Suprapubic skin (tissue), 4 donors: Measurements from ENCODE around the gene PRKCE. TPM values are rescaled to one million over a fixed set of nuclear protein-coding genes. Genes with fewer than 3 reads are reported as not detected.
"Not testable (repeated sequence)": the region's sequence is repeated elsewhere in the genome, so short reads cannot be mapped to it uniquely, and the experiment has no call there.

Source experiments
- DNase-seq, 2 donors: peaks; one replicate each; pipeline ENCODE4 v3.0.0-alpha.2; 2019; ENCODE audit warnings: low spot score in 2 of 2
- H3K27ac ChIP-seq: fragments of 200-600 bp; sonication (generic); one replicate; pipeline ENCODE4 v1.5.1; 2019
- H3K27me3 ChIP-seq: fragments of 200-600 bp; sonication (generic); one replicate; pipeline ENCODE4 v1.5.1; 2019
- H3K36me3 ChIP-seq: fragments of 200-600 bp; sonication (generic); one replicate; pipeline ENCODE4 v1.5.1; 2019
- H3K4me1 ChIP-seq: fragments of 200-600 bp; sonication (generic); one replicate; pipeline ENCODE4 v1.5.1; 2019
- H3K4me3 ChIP-seq: fragments of 200-600 bp; sonication (generic); one replicate; pipeline ENCODE4 v1.5.1; 2019; ENCODE audit warnings: mild to moderate bottlenecking
- H3K9me3 ChIP-seq: fragments of 200-600 bp; sonication (generic); one replicate; pipeline ENCODE4 v1.5.1; 2019
- CTCF ChIP-seq, 2 donors: fragments of 200-600 bp in 1 of 2; fragments of 450-650 bp in 1 of 2; sonication (generic) in 1 of 2; IDR thresholded peaks; one replicate each; pipeline ENCODE4 v1.5.1; 2016 to 2019; ENCODE audit warnings: antibody characterized with exemption in 2 of 2, mild to moderate bottlenecking in 1 of 2, moderate library complexity in 1 of 2
- EP300 ChIP-seq: sonication (generic); formaldehyde crosslinking; IDR thresholded peaks from one replicate; pipeline ENCODE4 v1.6.1; 2017; ENCODE audit warnings: antibody characterized with exemption
- POLR2A ChIP-seq, 2 donors: fragments of 450-650 bp; IDR thresholded peaks; one replicate each; pipeline ENCODE4 v1.6.1; 2017; ENCODE audit warnings: antibody characterized with exemption in 2 of 2, mild to moderate bottlenecking in 2 of 2, moderate library complexity in 2 of 2
- POLR2AphosphoS5 ChIP-seq, 3 donors: sonication (generic); formaldehyde crosslinking; IDR thresholded peaks; one replicate each; pipeline ENCODE4 v1.6.1; 2017; ENCODE audit warnings: antibody characterized with exemption in 3 of 3
- WGBS: methylation state at CpG from one replicate; pipeline ENCODE4 v1.1.5; 2018; 5-methylcytosine and 5-hydroxymethylcytosine counted together
- total RNA-seq, 4 donors: library from RNA; depleted of rRNA; stranded (reverse); fragments of >200 nt; gene quantifications; one replicate each; pipeline ENCODE4 v1.1.0, GENCODE V29; 2016

The PRKCE gene
- total RNA-seq, 4 donors from 2014 or later: 7.9 to 18.3 (median 12.5) TPM

- Histone ChIP-seq H3K36me3 (no peaks in the 10 kb centered on the region), H3K4me3 (no peak overlapping the region), H3K27me3 (no peaks in the 10 kb centered on the region), H3K9me3 (no peaks in the 10 kb centered on the region), H3K4me1 (peaks cover 27% of the 10 kb centered on the region), H3K27ac (no peak overlapping the region)
- DNase-seq: no peak
- 93% methylated on average over 3 of the region's 3 CpGs for WGBS
- no peak for TF ChIP-seq POLR2AphosphoS5 (IDR thresholded peaks at IDR 0.05)
- TF ChIP-seq POLR2A (IDR thresholded peaks at IDR 0.05): no peak
- TF ChIP-seq CTCF (IDR thresholded peaks at IDR 0.05): no peak
These were observed 260.1 kb downstream of the PRKCE start for GRCh38 chr2:45911538-45911937.

- TF ChIP-seq POLR2A (IDR thresholded peaks at IDR 0.05): no peak
- no peak for TF ChIP-seq CTCF (IDR thresholded peaks at IDR 0.05)
- no peak for TF ChIP-seq POLR2AphosphoS5 (IDR thresholded peaks at IDR 0.05)
- no peak for TF ChIP-seq EP300
These were observed 260.6 kb downstream of the PRKCE start for GRCh38 chr2:45912109-45912508.

GRCh38 chr2:45913539-45913938, 262.1 kb downstream of the PRKCE start:
- WGBS: 64% methylated on average over 2 of the region's 2 CpGs
- Histone ChIP-seq H3K27ac (no peak overlapping the region), H3K4me3 (no peak overlapping the region), H3K36me3 (no peaks in the 10 kb centered on the region), H3K27me3 (no peaks in the 10 kb centered on the region), H3K4me1 (peaks cover 27% of the 10 kb centered on the region), H3K9me3 (no peaks in the 10 kb centered on the region)
- no peak for TF ChIP-seq POLR2AphosphoS5 (IDR thresholded peaks at IDR 0.05)
- no peak for TF ChIP-seq EP300
- no peak for TF ChIP-seq CTCF (IDR thresholded peaks at IDR 0.05)
- no peak for TF ChIP-seq POLR2A (IDR thresholded peaks at IDR 0.05)
- no peak for DNase-seq

More at GRCh38 chr2:45912109-45912508, 260.6 kb downstream of the PRKCE start:
- peaks cover 27% of the 10 kb centered on the region for H3K4me1 ChIP-seq
- H3K9me3 ChIP-seq: no peaks in the 10 kb centered on the region
- no peak overlapping the region for H3K27ac ChIP-seq
- H3K27me3 ChIP-seq: no peaks in the 10 kb centered on the region
- H3K36me3 ChIP-seq: no peaks in the 10 kb centered on the region
- no peak for DNase-seq
- 83% methylated on average over 5 of the region's 5 CpGs for WGBS
- H3K4me3 ChIP-seq: no peak overlapping the region

- WGBS: 82% methylated on average over 5 of the region's 5 CpGs
- Histone ChIP-seq H3K9me3 (no peaks in the 10 kb centered on the region), H3K27ac (no peak overlapping the region), H3K27me3 (no peaks in the 10 kb centered on the region), H3K36me3 (no peaks in the 10 kb centered on the region), H3K4me1 (peaks cover 26% of the 10 kb centered on the region), H3K4me3 (no peak overlapping the region)
- DNase-seq: no peak
- TF ChIP-seq POLR2A (IDR thresholded peaks at IDR 0.05): no peak
- TF ChIP-seq CTCF (IDR thresholded peaks at IDR 0.05): no peak
- no peak for TF ChIP-seq POLR2AphosphoS5 (IDR thresholded peaks at IDR 0.05)
- no peak for TF ChIP-seq EP300
These were observed 264.0 kb downstream of the PRKCE start for GRCh38 chr2:45915523-45915922.

GRCh38 chr2:45917561-45918176, 266.2 kb downstream of the PRKCE start:
- DNase-seq, H3K27ac ChIP-seq, H3K27me3 ChIP-seq, H3K4me3 ChIP-seq, H3K36me3 ChIP-seq, H3K9me3 ChIP-seq: not testable (repeated sequence)
- 94% methylated on average over 7 of the region's 49 CpGs for WGBS
- peaks cover 21% of the 10 kb centered on the region for H3K4me1 ChIP-seq
